GM19397 (cell line): ENCODE data around the gene MYO9A.
A peak's percentile ranks its signal among the peaks of the same experiment; 100 is the strongest.

Source experiments
- ATAC-seq: cut with Tn5 transposase; IDR thresholded peaks from one replicate; pipeline ENCODE4 v1.9.1; 2021; ENCODE audit warnings: mild to moderate bottlenecking, moderate library complexity; ENCODE audit not compliant: unreplicated experiment

MYO9A gene, protein sequence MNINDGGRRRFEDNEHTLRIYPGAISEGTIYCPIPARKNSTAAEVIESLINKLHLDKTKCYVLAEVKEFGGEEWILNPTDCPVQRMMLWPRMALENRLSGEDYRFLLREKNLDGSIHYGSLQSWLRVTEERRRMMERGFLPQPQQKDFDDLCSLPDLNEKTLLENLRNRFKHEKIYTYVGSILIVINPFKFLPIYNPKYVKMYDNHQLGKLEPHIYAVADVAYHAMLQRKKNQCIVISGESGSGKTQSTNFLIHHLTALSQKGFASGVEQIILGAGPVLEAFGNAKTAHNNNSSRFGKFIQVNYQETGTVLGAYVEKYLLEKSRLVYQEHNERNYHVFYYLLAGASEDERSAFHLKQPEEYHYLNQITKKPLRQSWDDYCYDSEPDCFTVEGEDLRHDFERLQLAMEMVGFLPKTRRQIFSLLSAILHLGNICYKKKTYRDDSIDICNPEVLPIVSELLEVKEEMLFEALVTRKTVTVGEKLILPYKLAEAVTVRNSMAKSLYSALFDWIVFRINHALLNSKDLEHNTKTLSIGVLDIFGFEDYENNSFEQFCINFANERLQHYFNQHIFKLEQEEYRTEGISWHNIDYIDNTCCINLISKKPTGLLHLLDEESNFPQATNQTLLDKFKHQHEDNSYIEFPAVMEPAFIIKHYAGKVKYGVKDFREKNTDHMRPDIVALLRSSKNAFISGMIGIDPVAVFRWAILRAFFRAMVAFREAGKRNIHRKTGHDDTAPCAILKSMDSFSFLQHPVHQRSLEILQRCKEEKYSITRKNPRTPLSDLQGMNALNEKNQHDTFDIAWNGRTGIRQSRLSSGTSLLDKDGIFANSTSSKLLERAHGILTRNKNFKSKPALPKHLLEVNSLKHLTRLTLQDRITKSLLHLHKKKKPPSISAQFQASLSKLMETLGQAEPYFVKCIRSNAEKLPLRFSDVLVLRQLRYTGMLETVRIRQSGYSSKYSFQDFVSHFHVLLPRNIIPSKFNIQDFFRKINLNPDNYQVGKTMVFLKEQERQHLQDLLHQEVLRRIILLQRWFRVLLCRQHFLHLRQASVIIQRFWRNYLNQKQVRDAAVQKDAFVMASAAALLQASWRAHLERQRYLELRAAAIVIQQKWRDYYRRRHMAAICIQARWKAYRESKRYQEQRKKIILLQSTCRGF (N-terminal part only)

DNA sequence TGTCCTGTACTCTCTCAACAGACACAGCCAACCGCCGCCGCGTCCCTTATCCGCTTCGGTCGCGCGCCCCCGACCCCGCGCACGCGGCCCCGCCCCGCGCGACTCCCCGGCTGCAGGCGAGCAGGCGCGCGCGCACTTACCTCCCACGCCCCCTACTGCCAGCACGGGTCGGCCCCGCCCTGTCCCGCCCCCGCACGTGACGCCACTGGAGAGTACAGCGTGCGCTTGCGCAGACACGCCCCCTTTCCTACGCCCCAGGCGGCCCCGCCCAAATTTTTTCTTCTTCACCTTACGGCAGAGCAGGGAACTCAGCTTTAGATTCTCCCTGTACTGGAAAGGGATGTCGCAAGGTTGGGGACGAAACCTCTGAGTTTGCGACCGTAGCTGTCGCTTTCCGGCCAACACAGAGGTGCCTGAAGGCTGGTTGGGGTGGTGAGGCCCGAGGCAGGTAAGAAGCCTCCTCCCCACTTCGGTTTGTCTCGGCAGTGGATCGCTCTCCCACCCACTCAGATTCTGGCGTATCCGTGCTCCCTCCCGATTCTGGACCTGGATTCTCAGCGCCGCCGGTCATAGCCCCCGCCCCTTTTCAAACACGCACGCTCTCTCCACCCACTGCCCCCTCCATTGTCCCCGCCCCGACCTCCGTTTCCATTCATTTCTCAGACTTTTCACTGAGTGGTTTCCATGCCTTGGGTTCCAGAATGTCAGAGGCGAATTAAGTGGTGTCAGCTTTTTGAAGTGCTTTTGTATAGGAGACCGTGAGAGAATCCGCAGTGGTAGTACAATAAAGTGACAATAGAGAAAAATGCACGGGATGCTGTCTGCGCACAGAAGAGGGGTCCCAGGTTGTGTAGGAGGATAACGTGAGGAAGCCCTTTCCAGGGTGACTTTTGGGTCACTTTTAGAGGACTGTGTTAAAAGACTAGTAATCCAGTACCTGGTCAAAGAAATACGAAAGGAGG, at the start of gene MYO9A, which contains the start of gene SENP8:
Gene MYO9A (minus strand): TSS at position 134 of the 962 bp plus-strand sequence. CDS start 71,587 bp downstream, outside the sequence.
Gene SENP8 (plus strand): TSS at position 387 of the 962 bp plus-strand sequence. CDS start 21,221 bp downstream, outside the sequence.
- ATAC-seq = peak; percentile 73

DNA sequence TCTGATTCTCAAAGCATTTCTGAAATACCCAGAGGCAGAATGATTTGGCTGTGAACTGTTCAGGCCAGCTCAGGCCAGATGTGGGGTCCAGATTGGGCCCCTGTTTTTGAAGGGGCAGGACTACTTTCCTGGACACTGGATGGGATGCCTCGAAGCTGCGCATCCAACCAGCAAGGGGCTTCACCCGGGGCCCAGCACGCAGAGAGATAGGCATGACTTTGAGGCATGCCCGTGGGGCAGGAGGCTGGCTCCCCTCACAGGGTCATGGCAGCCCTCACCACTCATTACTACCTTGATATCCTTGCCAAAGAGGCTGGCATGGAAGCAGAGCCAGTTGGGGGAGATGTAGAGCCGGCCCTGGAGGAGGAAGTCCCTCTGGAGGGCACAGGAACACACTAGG, 49.5 kb upstream of the MYO9A start:
- ATAC-seq = no peak

DNA sequence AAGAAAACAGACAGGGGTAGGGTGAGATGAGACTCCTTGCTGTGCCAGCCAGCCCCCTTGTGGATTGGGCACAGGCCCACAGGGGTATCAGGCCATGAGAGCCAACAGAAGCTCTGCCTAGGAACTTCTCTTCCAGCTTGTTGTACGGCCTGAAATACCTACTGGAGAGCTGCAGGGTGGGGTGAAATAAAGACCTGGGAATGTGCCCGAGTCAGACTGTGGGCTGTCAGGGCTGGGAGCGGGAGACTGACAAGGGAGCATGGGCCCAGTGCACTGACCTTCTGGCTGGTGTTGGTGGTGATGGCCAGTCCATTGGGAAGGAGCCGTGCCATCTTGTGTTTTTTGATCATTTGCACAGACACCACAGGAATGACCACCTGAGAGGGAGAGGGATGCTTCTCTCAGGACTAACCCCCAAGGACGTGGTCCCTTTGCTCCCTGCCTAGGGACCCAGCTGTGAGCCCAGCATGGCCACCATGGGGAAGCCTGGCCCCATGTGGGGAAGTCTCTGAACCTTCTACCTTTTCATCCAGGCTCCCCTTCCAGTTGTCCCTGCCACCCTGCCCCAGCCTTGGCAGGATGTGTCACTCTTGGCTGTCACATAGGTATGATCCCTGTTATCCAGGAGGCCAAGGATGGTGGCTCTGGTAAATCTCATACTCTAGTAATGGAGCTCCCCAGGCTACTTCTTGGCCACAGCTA, 48.9 kb upstream of the MYO9A start:
- no peak for ATAC-seq

DNA sequence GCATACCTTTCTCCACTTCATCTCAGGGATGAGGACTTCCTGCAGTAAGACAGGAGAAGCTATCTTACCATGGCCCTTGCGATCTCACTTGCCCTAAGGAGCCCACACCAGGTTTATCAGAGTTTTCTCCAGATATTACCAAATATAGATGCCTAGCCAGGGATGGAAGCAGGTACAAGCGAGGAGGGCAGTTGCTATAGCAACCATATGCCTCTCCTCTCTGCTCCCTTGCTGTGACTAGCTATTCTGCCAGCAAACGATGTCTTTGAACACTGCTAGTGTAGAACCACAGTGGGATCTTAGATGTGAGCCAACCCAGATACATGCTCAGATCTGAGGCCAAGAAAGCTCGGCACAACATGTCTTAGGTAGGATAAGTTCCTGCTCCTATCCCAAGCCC, 45.8 kb upstream of the MYO9A start:
- ATAC-seq = no peak

DNA sequence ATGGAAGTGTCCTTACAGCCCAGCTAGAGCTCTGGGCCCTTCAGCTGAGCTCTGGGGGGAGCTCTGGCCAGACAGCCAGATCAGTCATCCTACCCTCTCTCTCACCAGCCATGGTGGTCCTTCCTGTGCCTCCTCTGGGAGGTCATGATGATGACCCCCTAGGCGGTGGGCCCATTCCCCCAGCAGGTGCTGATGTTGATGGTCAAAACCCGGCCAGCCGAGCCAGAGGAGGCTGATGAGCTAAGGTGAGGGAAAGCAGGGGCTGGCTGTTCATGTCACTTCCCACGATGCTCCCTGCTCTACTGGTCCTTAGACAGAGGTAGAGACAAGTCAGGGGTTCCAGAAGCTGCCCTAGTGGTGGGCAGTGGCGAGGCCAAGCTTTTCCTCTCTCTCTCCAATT, 44.6 kb upstream of the MYO9A start:
- no peak for ATAC-seq

DNA sequence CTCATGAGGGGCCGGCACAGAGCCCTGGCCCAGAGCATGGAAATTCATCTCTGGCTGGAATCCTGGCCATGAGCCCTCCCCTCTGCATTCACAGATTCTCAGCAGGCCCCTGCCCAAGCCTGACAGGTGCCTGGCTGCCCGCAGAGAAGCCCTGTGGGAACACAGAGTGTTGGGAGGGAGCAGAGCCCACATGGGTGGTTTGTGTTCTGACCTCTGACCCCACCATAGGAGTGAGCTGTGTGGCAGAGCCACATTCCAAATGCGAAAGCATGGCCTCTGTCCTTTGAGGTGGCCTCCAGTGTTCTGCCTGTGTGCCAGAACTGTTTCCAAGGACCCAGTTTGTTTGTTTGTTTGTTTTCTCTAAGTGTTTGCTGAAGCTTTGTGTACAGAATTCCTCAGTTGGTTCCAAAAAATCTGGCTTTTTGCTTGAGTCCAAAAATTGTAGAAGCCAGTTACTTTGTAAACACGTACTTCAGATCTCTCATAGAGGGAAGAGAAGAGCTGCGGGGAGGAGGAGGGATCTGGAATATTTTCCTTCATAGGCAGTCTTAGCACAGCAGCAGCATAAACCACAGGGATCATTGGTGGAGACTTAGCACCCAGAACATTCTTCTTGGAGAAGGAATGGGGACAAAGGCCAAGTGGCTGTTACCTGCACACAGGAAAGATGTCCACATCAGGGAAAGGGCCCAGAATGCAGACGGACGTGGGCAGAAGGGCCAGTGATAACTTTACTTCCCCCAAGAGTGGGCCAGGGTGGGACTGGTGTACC, 43.6 kb upstream of the MYO9A start:
- no peak for ATAC-seq

DNA sequence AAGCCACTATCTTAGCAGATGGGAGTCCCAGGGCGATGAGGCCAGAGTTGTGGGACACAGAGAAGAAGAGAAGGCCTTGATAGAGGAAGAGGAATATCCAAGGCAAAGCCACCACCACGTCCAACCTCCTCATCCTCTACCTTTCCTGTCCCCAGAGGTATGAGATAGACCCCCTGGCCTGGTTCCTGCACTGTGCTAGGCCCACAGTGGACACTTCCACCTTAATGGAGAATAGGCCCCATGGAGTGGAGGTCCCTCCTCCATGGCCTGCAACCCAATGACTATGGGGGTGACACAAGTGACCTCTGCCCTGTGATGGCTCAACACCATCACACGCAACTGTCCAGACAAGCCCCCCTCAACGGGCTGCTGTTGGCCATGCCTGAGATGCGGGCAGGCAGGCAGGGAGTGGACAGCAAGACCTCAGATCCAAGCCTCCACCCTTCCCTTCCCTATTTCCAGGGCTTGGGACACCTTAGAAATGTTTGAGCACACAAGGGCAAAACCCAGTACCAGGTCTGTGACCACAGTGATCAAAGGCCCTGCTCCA, 42.8 kb upstream of the MYO9A start:
- ATAC-seq = no peak

DNA sequence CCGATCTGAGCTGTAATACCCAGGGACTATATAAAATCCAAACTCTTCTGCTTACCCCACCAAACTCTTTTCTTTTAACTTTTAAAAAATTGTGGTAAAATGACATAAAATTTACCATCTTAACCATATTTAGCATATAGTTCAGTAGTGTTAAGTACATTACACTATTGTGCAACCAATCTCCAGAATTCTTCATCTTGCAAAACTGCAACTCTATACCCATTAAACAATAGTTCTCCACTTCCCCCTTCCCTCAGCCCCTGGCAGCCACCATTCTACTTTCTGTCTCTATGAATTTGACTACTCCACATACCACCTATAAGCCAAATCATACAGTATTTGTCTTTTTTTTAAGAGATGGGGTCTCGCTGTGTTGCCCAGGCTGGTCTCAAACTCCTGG, 39.0 kb upstream of the MYO9A start:
- no peak for ATAC-seq

DNA sequence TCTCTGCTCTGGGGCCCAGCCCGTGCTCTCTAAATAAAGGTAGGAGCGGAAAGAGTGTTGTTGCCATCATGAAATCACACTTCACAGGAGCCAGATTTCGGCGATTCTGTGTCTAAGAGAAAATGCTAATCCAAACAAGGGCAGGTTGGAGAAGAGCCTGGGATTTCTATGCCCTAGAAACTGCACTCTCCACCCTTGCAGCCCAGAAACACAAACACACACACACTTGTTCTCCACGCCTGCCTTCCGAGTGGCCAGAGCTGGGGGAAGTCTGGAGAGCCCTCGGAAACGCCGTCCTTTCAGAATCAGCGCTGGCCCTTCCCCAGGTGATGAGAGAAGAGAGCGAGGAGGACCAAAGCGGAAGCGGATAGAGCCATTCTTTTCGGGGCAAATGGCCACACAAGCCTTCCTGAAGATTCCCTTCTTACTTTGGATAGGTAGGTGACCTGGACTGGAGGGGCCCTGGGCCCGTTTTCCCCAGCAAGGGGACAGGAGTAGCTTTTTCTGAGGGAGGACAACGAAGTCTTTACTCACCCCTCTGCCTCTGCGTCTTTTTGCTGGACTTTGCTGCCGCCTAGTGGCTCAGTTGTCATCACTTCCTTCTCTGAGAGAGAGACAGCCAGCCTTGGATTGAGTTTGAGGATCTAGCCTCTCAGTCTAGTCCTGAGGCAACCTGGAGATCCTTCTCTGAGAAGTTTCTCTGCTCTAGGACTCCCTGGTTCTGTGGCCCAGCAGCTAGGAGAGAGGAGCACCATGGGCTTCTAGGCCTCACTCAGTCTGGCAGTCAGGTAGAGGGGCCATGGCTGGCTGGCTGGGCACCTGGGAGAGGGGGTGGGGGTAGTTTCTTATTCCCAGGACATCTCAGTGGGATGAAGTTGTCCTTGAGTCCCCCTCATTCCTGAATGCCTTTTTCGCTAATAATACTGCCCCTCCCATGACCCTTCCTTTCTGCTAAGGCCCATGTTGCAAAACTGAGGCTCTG, 38.0 kb upstream of the MYO9A start:
- ATAC-seq = peak; percentile 64

DNA sequence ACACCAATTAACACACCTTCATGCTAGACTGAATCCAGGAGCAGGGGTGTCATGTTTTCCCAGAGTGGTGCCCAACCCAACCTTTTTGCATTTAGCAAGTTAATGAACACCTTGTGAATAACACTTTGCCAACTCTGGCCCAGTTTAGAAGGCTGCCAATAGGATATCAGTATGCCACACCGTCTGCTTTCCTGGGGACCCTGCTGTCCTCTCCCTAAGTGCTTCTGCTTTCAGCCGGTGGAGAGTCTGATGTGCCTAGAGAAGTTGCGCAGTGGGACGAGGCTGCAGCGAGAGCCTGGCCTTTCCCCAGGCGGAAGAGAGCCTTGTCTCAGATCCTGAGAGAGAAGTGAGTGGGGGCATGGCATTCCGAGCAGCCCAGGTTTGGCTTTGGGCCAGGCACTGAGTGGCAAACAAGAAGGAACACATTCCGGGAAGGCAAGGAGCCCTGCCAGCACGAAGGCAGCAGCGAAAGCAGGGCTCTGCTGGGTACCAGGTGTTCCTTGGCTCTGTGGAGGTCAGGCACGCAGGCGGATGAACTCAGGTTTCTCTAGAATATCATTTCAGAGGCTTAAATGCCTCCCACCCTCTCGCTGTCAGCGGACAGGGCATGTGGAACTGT, 37.2 kb upstream of the MYO9A start:
- ATAC-seq = no peak

DNA sequence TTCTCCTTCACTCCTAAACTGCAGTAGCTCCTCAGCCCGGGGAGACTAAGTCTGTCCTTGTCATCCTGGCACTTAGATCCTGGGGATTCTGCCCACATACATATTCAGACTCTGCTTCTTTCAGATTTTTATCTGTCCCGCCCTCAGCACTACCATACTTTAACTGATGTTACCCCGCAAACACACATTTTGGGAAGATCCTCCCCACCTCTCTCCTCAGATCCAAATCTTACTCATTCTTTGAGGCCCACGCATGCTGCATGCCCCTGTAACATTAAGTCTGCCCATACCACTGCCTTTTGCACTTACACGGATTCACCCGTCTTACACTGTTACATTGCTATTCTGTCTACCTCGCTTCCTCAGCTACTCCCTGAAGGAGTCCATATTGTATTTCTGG, 36.4 kb upstream of the MYO9A start:
- ATAC-seq = no peak

DNA sequence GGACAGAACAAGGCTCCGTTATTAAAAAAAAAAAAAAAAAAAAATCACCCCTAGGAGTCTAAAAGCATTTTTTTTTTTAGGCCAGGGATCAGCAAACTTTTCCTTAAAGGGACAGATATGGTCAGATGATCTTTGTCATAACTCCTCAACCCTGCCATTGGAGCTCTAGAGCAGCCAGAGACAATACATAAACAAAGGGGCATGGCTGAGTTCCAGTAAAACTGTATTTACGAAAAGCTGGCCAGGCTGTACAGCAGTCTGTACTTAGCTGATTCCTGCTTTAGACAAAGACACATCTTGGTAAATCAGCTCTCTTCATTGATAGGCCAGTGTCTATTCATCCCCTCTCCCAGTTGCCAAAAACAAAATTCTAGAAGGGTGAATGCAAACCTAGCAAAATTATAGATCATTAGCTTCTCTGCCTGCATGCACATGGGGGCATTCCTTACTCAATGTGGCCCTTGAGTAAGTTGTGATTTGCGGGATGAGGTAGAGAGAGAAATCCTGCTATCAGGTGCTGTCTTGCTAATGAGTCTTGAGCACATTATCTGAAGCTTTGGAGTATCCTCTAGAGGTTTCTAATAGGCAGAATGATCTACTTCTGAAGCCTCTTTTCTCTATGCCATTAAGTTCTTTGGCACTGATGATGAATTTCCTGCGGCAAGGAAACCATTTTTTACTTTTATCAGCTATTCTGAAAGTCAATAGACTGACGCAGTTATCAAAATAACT, 35.5 kb upstream of the MYO9A start:
- no peak for ATAC-seq

DNA sequence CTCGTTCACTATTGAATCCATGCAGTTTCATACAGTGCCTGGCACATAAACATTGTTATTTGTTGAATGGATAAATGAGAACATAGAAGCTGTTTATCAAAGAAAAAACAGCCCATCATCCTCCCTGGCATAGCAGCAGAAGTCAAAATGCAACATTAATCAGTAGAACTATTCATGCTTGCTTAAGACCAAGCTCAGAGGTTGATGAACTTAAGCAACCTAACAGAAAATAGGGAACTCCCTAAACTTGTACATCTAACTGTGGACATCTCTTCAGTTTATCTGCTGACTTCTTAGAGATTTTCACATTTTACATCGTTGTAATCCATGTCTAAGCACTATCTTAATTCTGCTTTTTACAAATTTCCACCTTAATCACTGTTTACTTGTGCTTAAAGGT, 29.5 kb upstream of the MYO9A start:
- ATAC-seq = no peak

DNA sequence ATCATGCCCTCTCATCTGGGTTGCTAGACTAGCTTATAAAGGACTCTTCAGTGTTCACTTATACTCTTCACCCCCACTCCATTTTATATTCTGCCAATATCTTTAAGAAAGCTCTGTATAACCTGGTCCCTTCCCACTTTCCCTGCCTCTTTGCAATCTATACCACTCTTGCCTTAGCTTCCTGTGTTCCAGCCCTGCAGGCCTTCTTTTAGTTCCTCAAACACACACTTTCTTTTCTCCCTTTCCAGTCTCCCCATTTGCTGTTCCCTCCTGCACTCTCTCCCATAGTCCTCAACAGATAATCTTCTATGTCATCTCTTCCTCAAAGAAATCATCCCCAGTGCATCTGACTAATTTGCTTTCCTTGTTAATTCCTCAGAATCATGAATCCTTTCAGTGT, 29.0 kb upstream of the MYO9A start:
- ATAC-seq = no peak

DNA sequence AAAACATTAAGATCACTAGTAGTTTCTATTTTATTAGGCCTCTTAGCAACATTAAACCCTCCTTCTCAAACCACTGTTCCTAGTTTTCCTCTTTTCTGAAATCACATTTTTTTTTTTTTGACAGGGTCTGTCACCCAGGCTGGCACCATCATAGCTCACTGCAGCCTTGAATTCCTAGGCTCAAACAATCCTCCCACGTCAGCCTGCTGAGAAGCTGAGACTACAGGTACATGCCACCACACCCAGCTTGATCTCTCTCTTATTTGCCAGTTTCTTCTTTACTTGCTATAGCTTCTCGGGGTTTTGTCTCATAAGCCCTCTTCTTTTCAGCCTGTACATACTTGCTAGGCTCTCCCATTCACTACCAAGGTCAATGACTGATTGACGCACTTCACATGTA, 28.3 kb upstream of the MYO9A start:
- ATAC-seq = no peak
